ENCODE data around the gene RNF4.
"Not testable (repeated sequence)": the region's sequence is repeated elsewhere in the genome, so short reads cannot be mapped to it uniquely, and the experiment has no call there.

Gene RNF4

GRCh38 chr4:2457481-2458295 lies 11.2 kb upstream of the RNF4 start:
- DNase-seq (ENCODE audit: low read depth), result no peak

GRCh38 chr4:2458546-2459491 lies 10.1 kb upstream of the RNF4 start:
- DNase-seq (ENCODE audit: low read depth), result no peak

GRCh38 chr4:2459589-2460349 lies 9.1 kb upstream of the RNF4 start:
- no peak for DNase-seq (ENCODE audit: low read depth)

GRCh38 chr4:2461246-2461960 lies 7.5 kb upstream of the RNF4 start:
- DNase-seq (ENCODE audit: low read depth), result no peak

GRCh38 chr4:2462218-2462991 lies 6.5 kb upstream of the RNF4 start:
- peak; percentile 46 for DNase-seq (ENCODE audit: low read depth)

- no peak for DNase-seq (ENCODE audit: low read depth)
Measured at GRCh38 chr4:2462992-2463762, 5.7 kb upstream of the RNF4 start.

GRCh38 chr4:2465032-2465431 lies 3.9 kb upstream of the RNF4 start:
- no peak for DNase-seq (ENCODE audit: low read depth)

GRCh38 chr4:2465544-2465943 lies 3.4 kb upstream of the RNF4 start:
- not testable (repeated sequence) for DNase-seq (ENCODE audit: low read depth)

GRCh38 chr4:2469192-2469984 lies 482 bp downstream of the RNF4 start:
- peak; percentile 63 for DNase-seq (ENCODE audit: low read depth)

GRCh38 chr4:2470791-2471190 lies 1.9 kb downstream of the RNF4 start:
- DNase-seq (ENCODE audit: low read depth), result no peak

GRCh38 chr4:2472187-2472586 lies 3.3 kb downstream of the RNF4 start:
- no peak for DNase-seq (ENCODE audit: low read depth)

GRCh38 chr4:2478229-2478628 lies 9.3 kb downstream of the RNF4 start:
- no peak for DNase-seq (ENCODE audit: low read depth)

- DNase-seq (ENCODE audit: low read depth), result no peak
Measured at GRCh38 chr4:2480649-2481048, 11.7 kb downstream of the RNF4 start.

- DNase-seq (ENCODE audit: low read depth), result no peak
Measured at GRCh38 chr4:2482192-2482591, 13.3 kb downstream of the RNF4 start.

GRCh38 chr4:2482693-2483092 lies 13.8 kb downstream of the RNF4 start:
- no peak for DNase-seq (ENCODE audit: low read depth)

- DNase-seq (ENCODE audit: low read depth), result no peak
Measured at GRCh38 chr4:2483237-2483636, 14.3 kb downstream of the RNF4 start.

- DNase-seq (ENCODE audit: low read depth), result no peak
Measured at GRCh38 chr4:2484185-2484584, 15.3 kb downstream of the RNF4 start.

- peak; percentile 35 for DNase-seq (ENCODE audit: low read depth)
Measured at GRCh38 chr4:2484993-2485392, 16.1 kb downstream of the RNF4 start.

GRCh38 chr4:2485956-2486355 lies 17.1 kb downstream of the RNF4 start:
- DNase-seq (ENCODE audit: low read depth), result no peak
